NCI-H1417 (cell line): ENCODE measurements around the gene DNAH6.
"Not testable (repeated sequence)": the region's sequence is repeated elsewhere in the genome, so short reads cannot be mapped to it uniquely, and the experiment has no call there.

Experiments used
- DNase-seq, 3 experiments: peaks; one replicate each; lab custom pipeline; 2025; lab: John Stamatoyannopoulos, UW

Gene DNAH6

DNA sequence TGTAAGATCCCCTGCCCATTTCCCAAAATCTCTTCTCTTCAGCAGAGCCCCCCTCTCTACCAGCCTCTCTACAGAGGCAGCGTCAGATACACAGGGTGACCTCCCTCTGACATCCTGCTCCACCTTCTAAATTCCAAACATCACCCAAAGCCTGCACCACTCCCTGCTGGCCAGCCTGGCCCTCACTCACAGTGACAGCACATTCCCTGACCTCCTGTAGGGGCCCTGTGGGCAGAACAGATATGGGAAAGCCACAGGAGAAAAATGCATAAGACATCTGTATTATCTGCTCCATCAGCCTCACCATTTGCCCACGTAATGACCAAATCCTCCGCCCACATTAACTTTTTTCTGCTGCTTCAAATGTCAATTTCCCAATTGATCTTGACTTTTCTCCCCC, 324.0 kb downstream of the DNAH6 start:
- no peak for DNase-seq

- DNase-seq = peak in 1 of 3 experiments; percentile 13
Measured at GRCh38 chr2:84841577-84841976, 325.3 kb downstream of the DNAH6 start.

GRCh38 chr2:84844141-84844540, 327.8 kb downstream of the DNAH6 start:
- DNase-seq = no peak

DNA sequence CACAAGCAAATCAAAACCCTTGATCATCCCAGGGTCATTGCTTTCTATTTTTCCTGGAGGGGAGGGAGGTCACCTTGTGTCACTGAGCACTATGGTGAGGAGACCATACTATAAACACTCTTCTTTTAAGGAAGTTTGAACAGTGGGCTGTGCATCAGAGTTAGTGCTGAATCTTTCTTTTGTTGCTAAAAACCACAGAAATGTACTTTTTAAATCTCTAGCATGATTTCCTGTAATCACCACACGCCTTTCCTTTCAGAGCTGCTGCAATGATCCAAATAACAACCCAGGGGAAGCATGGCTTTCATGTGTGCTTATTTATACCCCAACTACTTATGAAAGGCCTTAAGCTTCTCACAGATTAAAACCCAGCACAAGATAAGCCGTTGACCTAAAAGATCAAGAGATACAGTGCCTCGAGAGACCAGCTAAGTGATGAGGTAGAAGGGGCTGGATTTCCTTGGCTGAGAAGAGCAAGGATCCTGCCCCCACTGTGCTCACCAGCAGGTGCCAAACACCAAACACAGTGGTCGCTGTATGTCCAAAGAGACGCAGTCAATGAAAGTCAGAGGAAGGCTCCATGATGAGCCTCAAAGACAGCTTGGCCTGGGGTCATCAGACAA, 329.9 kb downstream of the DNAH6 start:
- no peak for DNase-seq

DNA sequence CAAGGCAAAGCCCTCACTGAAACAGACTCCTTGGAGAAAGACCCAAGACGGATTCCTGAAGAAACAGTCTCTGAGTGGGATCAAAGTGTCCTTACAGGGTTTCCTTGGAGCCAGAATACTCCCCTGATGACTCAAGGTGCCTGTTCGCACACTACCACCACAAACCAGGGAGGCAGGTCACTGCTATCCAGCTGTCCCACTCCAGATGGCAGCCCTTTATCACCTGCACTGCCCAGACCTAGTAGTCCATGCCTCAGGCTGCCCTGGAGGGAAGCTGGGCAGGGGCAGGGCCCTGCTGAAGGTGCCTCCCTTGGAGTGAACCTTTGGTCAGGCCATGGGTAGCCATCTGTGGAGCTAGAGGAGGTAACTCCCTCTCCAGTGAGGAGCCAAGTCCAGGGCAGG, 330.4 kb downstream of the DNAH6 start:
- DNase-seq = no peak

DNA sequence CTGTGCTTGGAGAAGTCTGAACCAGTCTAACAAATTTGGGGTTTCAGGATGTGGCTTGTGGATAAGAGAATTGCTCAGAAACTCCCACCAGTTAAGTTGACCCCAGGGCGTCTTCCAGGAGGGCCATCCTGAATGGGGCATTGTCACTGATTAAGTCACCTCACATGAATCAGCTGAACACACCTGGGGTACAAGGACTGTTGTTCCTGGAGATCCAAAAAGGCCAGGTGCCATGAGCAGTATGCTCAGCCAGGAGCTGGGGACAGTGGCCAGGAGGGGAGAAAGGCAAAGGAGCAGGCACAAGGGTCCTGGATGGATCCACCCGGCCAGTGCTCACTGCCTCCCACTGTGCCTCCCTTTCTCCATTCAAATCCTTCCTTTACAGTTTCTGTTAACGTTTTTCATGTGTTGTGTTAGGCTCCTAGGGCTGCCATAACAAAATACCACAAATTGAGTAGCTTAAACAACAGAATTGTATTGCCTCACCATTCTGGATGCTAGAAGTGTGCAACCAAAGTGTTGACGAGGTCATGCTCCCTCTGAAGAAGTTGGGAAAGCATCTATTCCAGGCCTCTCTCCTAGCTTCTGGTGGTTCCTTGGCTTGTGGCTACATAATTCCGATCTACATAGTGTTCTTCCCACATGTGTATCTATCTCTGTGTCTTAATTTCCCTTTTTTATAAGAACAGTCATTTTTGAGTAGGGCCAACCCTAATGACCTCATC, 331.2 kb downstream of the DNAH6 start:
- DNase-seq = no peak

DNA sequence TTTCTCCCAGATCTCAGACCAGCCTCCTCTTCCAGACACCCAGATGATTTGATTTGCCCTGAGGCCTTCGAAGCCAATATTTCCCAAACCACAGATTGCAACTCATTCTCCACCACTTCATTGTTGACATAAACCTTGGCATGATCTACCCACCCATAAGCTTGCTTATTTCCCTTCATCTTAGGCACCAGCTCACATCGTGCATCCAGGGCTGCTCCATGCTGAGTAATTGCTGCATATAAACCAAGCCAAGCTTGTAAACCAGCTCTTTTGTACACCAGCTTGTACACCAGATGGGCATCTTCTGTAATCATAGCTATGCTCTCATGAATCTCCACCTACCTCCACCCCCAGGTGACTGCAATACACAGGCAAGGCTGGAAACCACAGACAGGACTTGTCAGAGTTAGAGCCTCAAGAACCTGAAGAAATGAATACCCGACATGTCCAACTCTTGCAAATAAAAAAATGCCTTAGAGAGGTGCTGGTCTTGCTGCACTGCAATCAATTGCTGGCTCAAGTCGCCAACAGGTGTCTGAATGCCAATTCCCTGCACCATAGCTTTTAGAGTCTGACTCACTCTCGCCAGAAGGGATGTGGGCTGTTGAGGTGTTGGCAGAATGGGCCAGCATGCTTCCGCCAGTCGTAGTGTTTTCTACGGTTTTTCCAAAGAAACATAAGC, 333.1 kb downstream of the DNAH6 start:
- peak in 1 of 3 experiments; percentile 5 for DNase-seq

DNA sequence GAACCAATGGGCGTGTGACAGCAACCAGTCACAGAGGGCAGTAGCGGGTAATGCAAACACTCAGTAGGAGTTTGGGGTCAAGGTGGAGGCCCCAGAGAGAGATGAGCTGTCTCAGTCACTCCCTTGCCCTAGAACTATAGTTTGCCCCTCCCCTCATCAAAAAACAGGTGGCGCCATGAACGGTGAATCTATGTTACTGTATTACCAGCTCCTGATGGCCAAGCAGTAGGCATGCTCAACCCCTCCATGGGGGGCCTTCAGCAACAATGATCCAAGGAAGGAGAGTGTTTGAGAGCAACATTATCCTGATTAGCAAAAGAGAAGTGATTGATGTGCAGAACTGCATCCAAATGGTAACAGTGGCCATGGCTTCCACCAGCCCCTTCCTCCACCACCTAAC, 334.2 kb downstream of the DNAH6 start:
- DNase-seq = no peak

GRCh38 chr2:84851876-84852275, 335.6 kb downstream of the DNAH6 start:
- DNase-seq = no peak

DNA sequence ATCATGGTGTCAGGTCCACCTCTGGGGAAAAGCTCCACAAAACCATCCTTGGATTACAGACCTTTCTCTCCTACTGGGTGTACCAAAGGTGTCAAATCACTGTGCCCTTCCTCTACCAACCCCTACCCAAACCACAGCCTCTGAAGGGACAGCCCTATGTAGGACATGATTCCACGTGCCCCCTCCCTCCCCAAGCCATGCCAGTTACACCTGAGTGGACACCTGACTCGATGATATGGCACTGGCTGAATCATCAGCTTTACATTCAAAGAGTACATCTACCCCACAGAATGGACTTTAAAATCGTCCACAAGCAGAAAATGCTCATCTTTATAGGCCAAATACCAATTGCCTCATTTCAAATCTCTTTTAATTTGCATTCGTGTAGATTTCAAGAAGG, 338.6 kb downstream of the DNAH6 start:
- no peak for DNase-seq

DNA sequence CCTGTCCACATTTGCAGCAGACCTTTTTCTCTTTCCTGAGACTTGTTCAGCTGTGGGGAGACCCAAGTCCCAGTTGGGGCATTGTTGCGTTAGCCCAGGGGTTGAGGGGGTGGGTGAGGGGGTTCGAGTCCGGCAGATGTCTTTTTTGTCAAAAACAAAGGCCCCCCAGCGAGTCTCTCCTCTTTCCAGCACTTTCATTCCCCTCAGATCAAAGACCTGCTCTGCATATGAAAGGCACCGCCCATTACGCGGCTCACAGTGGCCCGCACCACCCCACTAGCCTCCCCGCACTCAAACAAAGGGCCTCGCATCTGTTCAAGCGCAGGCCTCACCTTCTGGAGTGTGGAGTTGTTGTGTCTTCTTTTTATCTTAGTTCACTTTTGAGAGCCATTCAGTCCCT, 339.4 kb downstream of the DNAH6 start:
- DNase-seq = no peak

GRCh38 chr2:84856787-84857186, 340.5 kb downstream of the DNAH6 start:
- DNase-seq = no peak

- no peak for DNase-seq
Measured at GRCh38 chr2:84857566-84857965, 341.3 kb downstream of the DNAH6 start.

DNA sequence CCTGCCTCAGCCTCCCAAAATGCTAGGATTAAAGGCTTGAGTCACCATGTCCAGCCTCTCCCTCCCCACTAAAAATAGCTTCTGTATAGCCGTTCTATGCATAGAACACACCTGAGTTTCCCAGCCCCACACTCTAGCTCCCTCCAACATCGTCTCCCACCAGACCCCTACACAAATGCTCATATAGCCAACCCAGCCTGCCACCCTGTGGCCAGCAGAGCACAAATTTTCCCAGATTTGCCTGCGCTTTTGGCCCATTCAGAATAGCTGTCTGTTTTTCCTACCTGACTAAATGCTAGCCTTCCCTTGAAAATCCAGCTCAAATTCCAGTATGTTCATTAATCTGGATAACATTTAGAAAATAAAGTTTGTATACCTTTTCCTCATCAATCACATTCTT, 341.8 kb downstream of the DNAH6 start:
- no peak for DNase-seq

GRCh38 chr2:84858937-84859336, 342.6 kb downstream of the DNAH6 start:
- no peak for DNase-seq

GRCh38 chr2:84861539-84861938, 345.2 kb downstream of the DNAH6 start:
- no peak for DNase-seq

DNA sequence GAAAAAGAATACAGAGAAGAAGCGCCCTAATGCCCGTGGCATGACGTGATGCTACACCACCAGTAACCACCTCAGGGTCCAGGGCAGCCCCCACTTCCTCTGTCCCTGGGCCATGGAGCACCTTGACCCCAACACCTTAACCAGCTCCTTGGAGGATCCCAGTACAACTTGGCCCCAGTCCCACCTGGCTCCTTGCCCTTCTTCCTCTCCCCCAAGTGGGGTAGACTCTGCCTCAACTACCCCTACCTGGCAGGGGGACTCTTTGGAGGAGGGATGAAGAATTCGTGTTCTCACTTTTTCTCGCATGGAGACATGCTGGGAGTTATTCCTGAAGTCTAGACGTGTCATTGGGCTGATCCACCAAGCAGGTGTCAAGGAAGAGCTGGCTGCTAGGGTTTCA, 345.7 kb downstream of the DNAH6 start:
- no peak for DNase-seq

DNA sequence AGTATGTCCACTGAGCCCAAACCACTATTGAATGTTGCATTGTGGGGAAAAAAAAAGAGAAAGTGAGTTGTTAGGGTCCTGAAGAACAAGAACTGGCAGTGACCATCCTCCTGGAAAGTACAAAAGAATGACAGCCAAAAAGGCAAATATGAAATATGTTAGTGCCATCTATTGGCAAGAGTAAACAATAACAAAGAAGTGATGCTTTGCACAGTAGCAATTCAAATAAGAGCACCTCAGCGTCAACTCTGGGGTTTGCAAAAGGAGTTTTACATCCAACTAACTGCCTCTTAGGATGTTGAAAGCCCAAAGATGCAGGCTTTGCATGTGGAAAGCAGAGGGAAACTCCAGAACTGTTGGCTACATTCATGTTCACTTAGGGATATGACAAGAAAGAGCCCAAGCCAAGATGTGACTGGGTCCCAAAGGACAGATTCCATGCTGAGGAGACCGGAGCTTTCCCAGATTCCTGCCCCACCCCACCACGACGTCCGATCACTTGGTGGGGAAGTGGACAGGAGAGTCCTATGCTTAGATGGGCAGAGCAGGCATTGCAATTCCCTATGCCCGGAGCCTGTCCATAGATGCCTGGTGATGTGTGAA, 349.0 kb downstream of the DNAH6 start:
- peak in 1 of 3 experiments; percentile 18 for DNase-seq

DNA sequence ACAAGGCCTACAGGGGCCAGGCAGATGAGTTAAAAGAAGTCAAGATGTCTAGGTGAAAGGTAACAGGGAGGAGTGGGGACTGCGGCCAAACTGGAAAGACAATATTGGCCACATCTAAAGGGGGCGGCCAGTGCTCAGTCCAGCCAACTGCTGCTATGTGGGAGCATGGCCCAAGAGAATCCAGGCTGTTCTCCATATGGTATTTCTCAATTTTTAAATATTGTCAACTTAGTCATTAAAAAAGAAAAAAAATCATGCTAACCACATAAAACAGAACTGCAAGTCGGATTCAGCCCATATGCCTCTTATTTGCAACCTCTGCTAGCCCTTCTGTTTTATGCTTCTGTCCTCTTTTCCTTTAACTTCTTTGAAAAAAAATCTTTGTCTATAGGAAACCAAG, 349.8 kb downstream of the DNAH6 start:
- no peak for DNase-seq

DNA sequence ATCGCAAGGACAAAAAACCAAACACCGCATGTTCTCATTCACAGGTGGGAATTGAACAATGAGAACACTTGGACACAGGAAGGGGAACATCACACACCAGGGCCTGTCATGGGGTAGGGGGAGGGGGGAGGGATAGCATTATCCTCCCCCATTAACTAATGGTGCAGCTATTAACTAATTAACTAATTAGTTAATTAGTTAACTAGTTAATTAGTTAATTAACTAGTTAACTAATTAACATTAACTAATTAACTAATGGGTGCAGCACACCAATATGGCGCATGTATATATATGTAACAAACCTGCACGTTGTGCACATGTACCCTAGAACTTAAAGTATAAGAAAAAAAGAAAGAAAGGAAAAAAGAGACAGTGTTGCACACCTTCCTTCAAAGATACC, 352.0 kb downstream of the DNAH6 start:
- not testable (repeated sequence) for DNase-seq
